Iris pigment epithelial cell (primary cell): ENCODE data around the gene ARHGAP42.
A peak's percentile ranks its signal among the peaks of the same experiment; 100 is the strongest.

Experiments used
- DNase-seq: peaks from one replicate; pipeline ENCODE4 v3.0.0-alpha.2; 2011; ENCODE audit warnings: low read depth

ARHGAP42 gene

GRCh38 chr11:100682247-100682969 is 4.7 kb upstream of the ARHGAP42 start:
- no peak for DNase-seq

- DNase-seq = no peak
Observed at GRCh38 chr11:100683126-100683525, 4.0 kb upstream of the ARHGAP42 start.

GRCh38 chr11:100684101-100685065 is 2.7 kb upstream of the ARHGAP42 start:
- DNase-seq = no peak

- DNase-seq = no peak
Observed at GRCh38 chr11:100686476-100687053, 523 bp upstream of the ARHGAP42 start.

- peak; percentile 88 for DNase-seq
Observed at GRCh38 chr11:100687630-100688395, 725 bp downstream of the ARHGAP42 start.

- DNase-seq = no peak
Observed at GRCh38 chr11:100689141-100689540, 2.1 kb downstream of the ARHGAP42 start.

- no peak for DNase-seq
Observed at GRCh38 chr11:100691896-100692653, 5.0 kb downstream of the ARHGAP42 start.

- DNase-seq = no peak
Observed at GRCh38 chr11:100695911-100696310, 8.8 kb downstream of the ARHGAP42 start.

GRCh38 chr11:100703139-100703538 is 16.1 kb downstream of the ARHGAP42 start:
- no peak for DNase-seq

GRCh38 chr11:100703801-100704575 is 16.9 kb downstream of the ARHGAP42 start:
- no peak for DNase-seq

GRCh38 chr11:100705447-100705846 is 18.4 kb downstream of the ARHGAP42 start:
- DNase-seq = no peak

- no peak for DNase-seq
Observed at GRCh38 chr11:100706179-100706578, 19.1 kb downstream of the ARHGAP42 start.

DNA sequence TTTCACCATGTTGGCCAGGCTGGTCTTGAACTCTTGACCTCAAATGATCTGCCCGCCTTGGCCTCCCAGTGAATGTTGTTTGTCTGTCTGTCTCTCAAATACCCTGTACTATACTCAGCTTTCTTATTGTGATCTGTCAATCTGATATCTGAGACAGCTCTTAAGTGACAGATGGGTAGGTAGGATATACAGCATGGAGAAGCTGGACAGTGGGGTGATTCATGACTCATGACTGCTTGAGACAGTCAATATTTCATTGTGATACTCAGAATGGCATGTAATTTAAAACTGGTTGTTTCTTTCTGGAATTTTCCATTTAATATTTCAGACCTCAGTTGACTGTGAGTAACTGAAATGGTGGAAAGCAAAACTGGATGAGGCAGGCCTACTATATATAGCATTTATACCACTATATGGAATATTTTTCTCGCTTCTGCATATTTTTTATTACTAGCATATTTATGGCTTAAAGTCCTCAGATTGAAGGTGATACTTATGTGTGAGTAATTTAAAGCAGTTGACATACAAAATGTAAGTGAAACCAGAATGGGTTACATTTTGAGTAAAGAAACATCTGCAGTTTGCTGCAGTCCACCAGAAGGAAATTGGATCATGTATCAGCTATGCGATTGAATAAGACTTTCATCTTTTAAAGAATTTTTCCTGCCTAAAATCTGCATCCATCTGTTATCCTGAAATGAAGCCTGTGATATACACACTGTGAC is 22.3 kb downstream of the ARHGAP42 start:
- DNase-seq = peak; percentile 79

DNA sequence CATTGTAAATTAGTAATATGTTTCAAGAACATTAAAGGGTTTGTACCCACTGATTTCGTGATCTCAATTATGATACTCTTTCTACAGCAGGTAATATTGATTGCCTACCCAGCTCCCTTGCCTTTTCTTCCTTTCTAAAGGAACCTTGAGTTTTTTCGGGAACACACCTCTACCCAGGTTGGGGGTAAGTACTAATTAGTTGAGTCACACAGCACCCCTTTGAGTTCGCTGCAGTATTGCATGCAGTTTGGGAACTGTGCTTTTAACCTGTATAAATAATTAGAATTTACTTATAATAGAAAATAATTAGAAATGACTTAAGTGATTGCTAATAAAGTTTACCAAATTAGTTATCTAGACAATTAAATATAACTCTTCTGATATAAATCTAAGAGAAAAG is 24.9 kb downstream of the ARHGAP42 start:
- no peak for DNase-seq

DNA sequence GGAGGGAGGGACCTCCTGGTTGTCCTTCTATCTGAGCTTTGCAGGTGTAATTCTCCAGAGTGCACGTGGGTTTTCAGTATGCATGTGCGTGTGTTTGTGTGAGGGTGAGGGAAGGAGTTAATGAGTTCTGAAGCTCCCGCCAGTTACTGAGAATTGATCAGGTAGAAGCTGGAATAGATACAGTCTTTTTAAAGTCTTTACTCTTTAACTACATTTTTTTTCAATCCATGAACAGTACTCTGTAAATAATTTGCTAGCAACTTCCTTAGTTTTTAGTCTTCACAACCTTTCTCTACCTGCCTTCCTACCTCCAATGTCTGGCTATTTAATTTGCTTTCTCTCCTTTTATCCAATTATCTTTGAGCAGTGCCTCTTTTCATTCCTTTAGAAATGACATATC is 25.5 kb downstream of the ARHGAP42 start:
- DNase-seq = no peak

DNA sequence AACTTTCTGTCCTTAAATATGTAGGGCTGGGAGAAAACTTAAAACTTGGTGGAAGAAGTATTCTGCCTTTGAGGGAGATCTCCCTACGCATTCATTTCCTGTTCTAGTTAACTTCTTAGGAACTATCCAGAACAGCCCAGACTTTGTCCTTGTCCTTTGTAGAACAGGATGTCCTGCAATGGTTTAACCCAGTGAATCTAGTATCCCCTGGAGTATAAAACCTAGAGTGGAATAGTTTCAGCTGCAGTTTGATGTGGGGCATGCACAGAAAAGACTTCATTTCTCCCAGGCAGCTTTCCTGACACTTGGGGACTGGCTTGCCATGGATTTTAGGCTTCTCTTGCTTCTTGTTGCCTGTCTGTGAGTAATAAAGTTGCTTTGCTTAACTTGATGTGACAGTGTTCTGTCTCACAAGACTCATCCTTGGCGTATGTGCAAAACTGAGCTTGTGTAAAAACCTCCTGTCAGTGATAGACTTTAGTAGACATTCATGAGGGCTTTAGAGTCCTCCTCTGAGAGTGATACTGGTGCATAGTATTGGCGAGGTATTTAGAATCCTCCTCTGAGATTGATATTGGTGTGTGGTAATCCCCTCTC is 28.2 kb downstream of the ARHGAP42 start:
- DNase-seq = no peak

GRCh38 chr11:100716838-100717237 is 29.8 kb downstream of the ARHGAP42 start:
- no peak for DNase-seq

- peak; percentile 59 for DNase-seq
Observed at GRCh38 chr11:100719362-100719761, 32.3 kb downstream of the ARHGAP42 start.

GRCh38 chr11:100719809-100720221 is 32.7 kb downstream of the ARHGAP42 start:
- peak; percentile 90 for DNase-seq
